GM12872 (cell line): ENCODE measurements around the gene MACROH2A1.

ENCODE experiments used
- CTCF ChIP-seq: IDR thresholded peaks from 3 replicates; pipeline ENCODE4 v1.5.1; 2011; ENCODE audit warnings: low read depth, mild to moderate bottlenecking, low read length, moderate library complexity; ENCODE audit not compliant: insufficient read depth

MACROH2A1 gene

GRCh38 chr5:135379046-135379654 lies 19.9 kb downstream of the MACROH2A1 start:
- no peak for TF ChIP-seq CTCF

GRCh38 chr5:135377751-135378680 lies 21.0 kb downstream of the MACROH2A1 start:
- no peak for TF ChIP-seq CTCF

GRCh38 chr5:135376961-135377624 lies 21.9 kb downstream of the MACROH2A1 start:
- no peak for TF ChIP-seq CTCF

- no peak for TF ChIP-seq CTCF
Observed at GRCh38 chr5:135375040-135375793, 23.8 kb downstream of the MACROH2A1 start.

GRCh38 chr5:135373736-135374515 lies 25.1 kb downstream of the MACROH2A1 start:
- no peak for TF ChIP-seq CTCF

GRCh38 chr5:135372654-135373381 lies 26.2 kb downstream of the MACROH2A1 start:
- no peak for TF ChIP-seq CTCF
